ENCODE measurements around the gene ZSWIM3. TPM values are rescaled to one million over a fixed set of nuclear protein-coding genes. Genes with fewer than 3 reads are reported as not detected.

The ZSWIM3 gene
- total and polyA plus RNA-seq, 2 of the 13 experiments (the other 11 are each of a cell fraction or from before 2014, with no cell fraction given), result 5.2 to 5.8 TPM

DNA sequence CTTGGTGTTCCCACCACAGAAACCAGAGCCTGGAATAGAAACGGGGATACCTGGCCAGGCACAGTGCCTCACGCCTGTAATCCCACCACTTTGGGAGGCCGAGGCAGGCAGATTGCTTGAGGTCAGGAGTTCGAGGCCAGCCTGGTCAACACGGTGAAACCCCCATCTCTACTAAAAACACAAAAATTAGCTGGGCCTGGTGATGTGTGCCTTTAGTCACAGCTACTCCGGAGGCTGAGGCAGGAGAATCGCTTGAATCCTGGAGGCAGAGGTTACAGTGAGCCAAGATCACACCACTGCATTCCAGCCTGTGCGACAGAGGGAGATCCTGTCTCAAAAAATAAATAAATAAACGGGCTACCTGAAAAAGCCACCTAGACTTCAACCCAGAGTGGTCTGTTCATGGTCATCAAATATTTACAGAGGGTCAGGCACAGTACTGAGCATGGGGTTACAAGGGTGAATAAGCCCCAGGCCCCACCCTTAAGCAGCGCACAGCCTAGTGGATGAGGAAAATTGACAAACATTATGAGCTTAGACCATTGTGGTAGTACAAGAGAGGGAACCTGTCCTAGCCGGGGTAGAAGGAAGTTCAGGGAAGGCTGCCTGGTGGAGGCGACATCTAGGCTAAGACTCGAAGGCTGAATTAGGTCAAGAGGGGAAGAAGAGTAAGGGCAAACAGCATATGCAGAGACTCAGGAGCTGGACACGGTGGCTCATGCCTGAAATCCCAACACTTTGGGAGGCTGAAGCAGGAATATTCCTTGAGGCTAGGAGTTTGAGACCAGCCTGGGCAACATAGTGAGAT, 69.9 kb downstream of the ZSWIM3 start (continued):
- peak; percentile 96 for TF ChIP-seq SKIL (CRISPR knock-in tag; IDR thresholded peaks at IDR 0.05; ENCODE audit: borderline replicate concordance)
- no peak for TF ChIP-seq TERF1 (CRISPR knock-in tag; IDR thresholded peaks at IDR 0.05)
- TF ChIP-seq, protein P1, sequence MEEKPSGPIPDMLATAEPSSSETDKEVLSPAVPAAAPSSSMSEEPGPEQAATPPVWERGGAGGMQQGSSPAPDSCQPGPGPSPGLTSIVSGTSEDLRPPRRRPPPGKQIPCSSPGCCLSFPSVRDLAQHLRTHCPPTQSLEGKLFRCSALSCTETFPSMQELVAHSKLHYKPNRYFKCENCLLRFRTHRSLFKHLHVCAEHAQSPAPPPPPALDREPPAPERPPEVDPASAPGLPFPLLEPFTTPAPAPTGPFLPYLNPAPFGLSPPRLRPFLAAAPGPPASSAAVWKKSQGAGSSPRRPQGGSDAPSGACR (CRISPR knock-in tag; IDR thresholded peaks at IDR 0.05), result peak; percentile 90
- TF ChIP-seq IKZF4 (CRISPR knock-in tag; IDR thresholded peaks at IDR 0.05; ENCODE audit: borderline replicate concordance, low read depth, not compliant biosample characterization), result no peak
- no peak for TF ChIP-seq LBX2 (CRISPR knock-in tag; IDR thresholded peaks at IDR 0.05; ENCODE audit: borderline replicate concordance)
- TF ChIP-seq PRPF4 (IDR thresholded peaks at IDR 0.05; ENCODE audit: low read depth, low read length, poor library complexity, severe bottlenecking), result no peak
- TF ChIP-seq MTF1 (CRISPR knock-in tag; IDR thresholded peaks at IDR 0.05), result no peak
- TF ChIP-seq ZNF253 (CRISPR knock-in tag; IDR thresholded peaks at IDR 0.05; ENCODE audit: borderline replicate concordance), result no peak
- TF ChIP-seq ISX (CRISPR knock-in tag; conservative IDR thresholded peaks at IDR 0.05), result no peak
- TF ChIP-seq RBM22 (optimal IDR thresholded peaks at IDR 0.05; ENCODE audit: low read length), result peak; percentile 27
- no peak for TF ChIP-seq ZNF775 (CRISPR knock-in tag; IDR thresholded peaks at IDR 0.05; ENCODE audit: borderline replicate concordance)
- TF ChIP-seq ARID3A (IDR thresholded peaks at IDR 0.05; ENCODE audit: low read depth, low read length), result peak; percentile 43; the same call in 1 of the 2 replicates
- peak; percentile 64; the same call in 1 of the 2 replicates for TF ChIP-seq SOX13 (IDR thresholded peaks at IDR 0.05)
- peak in 1 of 2 experiments; percentile 92; a peak in 2 of 4 replicates for TF ChIP-seq SOX13 (CRISPR knock-in tag; conservative IDR thresholded peaks at IDR 0.05 in 1 of 2, IDR thresholded peaks at IDR 0.05 in 1 of 2)
- peak; percentile 68 for TF ChIP-seq ZNF883 (CRISPR knock-in tag; IDR thresholded peaks at IDR 0.05; ENCODE audit: not compliant biosample characterization)
- peak; percentile 79 for TF ChIP-seq NR2F2 (IDR thresholded peaks at IDR 0.05; ENCODE audit: borderline replicate concordance, low read depth)
- peak; percentile 59 for TF ChIP-seq ZBTB20 (CRISPR knock-in tag; IDR thresholded peaks at IDR 0.05; ENCODE audit: borderline replicate concordance, low read depth)
- TF ChIP-seq, protein P2, sequence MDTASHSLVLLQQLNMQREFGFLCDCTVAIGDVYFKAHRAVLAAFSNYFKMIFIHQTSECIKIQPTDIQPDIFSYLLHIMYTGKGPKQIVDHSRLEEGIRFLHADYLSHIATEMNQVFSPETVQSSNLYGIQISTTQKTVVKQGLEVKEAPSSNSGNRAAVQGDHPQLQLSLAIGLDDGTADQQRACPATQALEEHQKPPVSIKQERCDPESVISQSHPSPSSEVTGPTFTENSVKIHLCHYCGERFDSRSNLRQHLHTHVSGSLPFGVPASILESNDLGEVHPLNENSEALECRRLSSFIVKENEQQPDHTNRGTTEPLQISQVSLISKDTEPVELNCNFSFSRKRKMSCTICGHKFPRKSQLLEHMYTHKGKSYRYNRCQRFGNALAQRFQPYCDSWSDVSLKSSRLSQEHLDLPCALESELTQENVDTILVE (CRISPR knock-in tag; IDR thresholded peaks at IDR 0.05), result peak; percentile 77; the same call in 1 of the 2 replicates
- no peak; the same call in 1 of the 2 replicates for TF ChIP-seq KMT2A (CRISPR knock-in tag; IDR thresholded peaks at IDR 0.05)

Measured in HepG2 (cell line).